GM12874 (cell line): ENCODE data around the gene TRAF3IP1.

Experiments used
- TF ChIP-seq, protein P1 (sequence below): IDR thresholded peaks from 2 replicates; pipeline ENCODE4 v1.5.1; 2011; ENCODE audit warnings: low read depth, mild to moderate bottlenecking, control low read depth, low read length, moderate library complexity; ENCODE audit not compliant: insufficient read depth

The TRAF3IP1 gene

GRCh38 chr2:238404406-238405216 is 84.3 kb downstream of the TRAF3IP1 start:
- TF ChIP-seq, protein P1, sequence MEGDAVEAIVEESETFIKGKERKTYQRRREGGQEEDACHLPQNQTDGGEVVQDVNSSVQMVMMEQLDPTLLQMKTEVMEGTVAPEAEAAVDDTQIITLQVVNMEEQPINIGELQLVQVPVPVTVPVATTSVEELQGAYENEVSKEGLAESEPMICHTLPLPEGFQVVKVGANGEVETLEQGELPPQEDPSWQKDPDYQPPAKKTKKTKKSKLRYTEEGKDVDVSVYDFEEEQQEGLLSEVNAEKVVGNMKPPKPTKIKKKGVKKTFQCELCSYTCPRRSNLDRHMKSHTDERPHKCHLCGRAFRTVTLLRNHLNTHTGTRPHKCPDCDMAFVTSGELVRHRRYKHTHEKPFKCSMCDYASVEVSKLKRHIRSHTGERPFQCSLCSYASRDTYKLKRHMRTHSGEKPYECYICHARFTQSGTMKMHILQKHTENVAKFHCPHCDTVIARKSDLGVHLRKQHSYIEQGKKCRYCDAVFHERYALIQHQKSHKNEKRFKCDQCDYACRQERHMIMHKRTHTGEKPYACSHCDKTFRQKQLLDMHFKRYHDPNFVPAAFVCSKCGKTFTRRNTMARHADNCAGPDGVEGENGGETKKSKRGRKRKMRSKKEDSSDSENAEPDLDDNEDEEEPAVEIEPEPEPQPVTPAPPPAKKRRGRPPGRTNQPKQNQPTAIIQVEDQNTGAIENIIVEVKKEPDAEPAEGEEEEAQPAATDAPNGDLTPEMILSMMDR = no peak

DNA sequence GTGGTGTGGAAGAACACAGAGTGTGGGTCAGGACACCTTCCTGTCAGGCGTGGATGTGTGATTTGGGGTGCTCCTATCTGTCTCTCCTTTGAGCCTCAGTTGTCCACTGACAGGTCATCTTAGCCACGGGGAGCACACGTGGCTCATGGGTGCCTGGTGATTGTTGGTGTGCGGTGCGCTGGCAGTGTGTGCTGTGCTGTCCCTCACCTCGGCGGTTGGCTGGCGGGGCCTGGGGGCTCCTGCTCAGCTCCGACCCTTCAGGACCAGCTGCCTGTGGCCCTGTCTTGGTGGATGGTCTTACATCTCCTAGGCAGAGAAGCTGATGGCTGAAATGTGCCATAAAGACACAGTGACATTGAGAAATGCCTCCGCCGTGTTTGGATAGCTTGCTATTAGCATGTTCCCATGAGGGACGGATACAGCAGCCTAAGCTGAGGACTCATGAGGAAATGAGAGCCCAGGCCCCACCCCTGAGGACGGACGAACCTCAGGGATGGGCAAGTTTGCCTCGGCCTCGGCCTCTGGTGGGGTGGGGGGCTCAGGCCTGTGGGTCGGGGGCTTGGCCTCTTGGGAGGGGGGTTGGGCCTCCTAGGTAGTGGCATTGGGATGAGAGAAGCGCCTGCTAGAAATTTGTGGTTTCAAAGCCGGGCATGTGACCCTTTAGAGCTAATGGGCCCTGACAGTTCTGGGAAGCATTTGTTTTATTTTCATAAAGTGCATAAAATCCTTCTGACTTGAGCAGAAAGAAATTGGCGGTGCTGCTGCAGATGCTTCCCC is 86.1 kb downstream of the TRAF3IP1 start:
- TF ChIP-seq, protein P1 = no peak

DNA sequence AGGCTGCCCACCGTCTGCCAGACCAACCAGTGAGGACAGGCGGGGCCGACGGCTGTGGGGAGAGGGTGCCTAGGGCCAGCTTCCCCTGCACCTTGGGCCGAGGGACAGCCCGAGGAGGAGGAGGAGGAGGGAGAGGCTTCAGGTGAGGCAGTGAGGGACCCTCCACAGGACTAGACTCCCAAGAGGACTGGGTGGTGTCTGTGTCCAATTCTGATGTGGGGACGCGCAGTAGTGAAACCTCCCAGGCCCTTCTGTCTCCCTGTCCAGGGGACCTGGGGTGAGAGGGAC is 86.6 kb downstream of the TRAF3IP1 start:
- TF ChIP-seq, protein P1 = no peak

- TF ChIP-seq, protein P1 = no peak
Observed at GRCh38 chr2:238407566-238407965, 87.2 kb downstream of the TRAF3IP1 start.

DNA sequence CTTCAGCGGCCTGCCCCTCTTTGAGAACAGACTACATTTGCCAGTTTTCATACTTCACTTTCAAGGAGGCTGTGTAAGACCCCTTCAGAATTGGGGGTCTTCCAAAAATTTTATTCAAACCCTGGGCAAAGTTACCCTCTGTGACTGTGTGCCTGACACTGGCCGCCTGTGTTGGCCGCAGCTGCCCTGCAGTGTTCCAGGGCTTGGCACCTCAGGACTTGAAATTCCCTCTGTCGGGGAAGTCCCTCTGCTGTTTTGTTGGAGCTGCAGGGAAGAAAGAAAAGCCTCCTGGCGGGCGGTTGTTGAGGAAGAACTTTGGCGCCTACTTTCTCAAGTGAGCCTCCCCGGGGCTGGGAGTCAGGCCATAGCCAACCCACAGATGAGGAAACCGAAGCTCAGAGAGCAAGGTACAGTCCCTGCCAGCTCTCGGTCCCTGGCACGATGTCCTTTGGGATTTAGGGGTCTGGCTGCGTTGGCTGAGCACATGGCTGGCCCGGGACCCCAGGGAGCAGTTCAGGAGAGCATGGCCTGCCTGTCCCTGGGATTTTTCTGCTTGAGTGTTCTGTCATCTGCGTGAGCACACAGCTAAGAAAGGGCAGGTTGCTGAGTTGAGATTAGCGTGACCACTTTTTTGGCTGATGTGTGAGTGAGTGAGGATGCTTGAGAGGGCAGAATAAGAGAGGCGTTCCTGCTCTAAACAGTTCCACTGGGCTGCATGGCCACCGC is 88.5 kb downstream of the TRAF3IP1 start:
- TF ChIP-seq, protein P1 = no peak

DNA sequence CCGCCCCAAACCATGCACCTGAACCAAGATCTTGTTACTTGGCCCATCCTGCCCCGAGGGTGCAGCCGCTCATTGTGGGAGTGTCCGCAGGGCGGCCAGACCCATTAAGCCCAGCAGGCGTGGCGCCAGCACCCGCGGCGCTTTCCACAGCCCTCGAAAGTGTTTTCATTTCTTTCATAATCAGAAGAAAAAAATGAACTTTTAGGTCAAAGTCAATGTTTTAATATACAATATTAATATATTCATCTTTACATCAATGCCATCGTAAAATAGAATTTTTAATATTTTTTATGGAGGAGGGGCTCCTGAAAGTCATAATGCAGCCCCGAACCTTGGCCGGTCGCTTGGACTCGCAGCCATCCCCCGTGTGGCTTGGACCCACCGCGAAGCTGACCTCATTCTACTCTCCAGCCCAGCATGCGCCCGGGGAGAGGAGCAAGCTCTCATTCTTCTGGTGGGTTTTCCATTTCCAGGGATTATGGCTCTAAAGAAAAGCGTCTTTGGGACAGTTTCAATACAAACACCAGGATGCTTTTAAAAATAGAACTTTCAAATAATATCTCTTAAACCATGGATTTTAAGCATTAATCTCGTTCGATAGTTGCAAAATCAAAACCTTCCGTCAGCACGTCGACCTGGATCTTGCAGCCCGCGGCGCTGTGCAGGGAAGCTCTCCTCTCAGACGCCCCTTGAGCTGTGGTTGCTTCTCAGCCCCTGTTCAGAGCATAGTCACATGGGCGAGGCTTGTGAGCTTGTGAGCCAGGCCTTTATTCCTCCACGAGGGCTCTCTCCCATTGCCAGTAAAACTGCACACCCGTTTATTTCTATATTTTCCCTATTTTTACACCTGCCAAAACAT is 89.3 kb downstream of the TRAF3IP1 start:
- TF ChIP-seq, protein P1 = no peak
